ENCODE results near the gene PDS5A.
"Not testable (repeated sequence)": the region's sequence is repeated elsewhere in the genome, so short reads cannot be mapped to it uniquely, and the experiment has no call there.

The PDS5A gene

DNA sequence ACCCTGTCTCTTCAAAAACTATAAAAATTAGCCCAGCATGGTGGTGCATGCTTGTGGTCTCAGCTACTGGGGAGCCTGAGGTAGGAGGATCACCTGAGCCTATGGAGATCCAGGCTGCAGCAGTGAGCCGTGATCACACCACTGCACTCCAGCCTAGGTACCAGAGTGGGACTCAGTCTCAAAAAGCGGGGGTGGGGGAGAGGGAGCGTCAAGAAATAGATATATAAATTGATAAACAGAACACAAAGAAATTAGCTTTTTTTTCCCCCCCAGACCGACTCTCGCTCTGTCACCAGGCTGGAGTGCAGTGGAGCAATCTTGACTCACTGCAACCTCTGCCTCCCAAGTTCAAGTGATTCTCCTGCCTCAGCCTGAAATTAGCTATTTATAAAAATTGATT lies 14.1 kb downstream of the PDS5A start:
- no peak for DNase-seq

DNA sequence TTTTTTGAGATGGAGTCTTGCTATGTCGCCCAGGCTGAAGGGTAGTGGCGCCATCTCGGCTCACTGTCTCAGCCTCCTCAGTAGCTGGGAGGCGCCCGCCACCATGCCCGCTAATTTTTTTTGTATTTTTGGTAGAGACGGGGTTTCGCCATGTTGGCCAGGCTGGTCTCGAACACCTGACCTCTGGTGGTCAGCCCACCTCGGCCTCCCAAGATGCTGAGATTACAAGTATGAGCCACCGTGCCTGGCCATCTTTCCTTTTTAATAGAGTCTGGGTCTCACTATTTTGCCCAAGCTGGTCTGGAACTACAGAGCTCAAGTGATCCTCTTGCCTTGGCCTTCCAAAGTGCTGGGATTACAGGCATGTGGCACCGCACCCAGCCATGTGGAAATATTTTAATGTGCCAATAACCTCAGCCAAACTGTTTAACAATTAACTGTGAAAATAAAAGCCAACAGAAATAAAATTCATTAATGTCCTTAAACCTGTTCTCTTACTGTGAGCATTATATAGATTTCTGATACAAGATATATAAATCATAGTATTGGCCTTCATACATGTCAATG lies 16.3 kb downstream of the PDS5A start:
- DNase-seq: no peak

DNA sequence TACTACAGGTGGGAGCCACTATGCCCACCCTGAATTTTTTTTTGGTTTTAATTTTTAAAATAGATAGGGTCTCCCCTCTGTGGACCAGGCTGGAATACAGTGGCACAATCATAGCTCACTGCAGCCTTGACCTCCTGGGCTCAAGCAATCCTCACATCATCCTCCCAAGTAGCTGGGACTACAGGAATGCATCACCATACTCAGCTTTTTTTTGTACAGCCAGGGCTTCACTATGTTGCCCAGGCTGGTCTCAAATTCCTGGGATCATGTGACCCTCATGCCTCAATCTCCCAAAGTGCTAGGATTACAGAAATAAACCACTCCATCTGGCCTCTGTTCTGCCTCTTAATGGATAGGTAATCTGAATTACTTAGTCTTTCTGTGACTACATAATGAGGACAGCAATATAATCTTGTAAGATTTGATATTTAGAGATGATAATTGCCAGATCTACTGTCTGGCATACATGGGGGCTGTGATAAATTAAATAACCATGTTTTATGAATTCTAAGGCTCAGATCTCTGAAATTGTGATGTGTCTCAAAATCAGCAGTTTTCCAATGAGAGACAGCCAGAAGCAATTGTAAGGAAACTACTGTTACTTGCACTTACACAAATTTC lies 26.7 kb downstream of the PDS5A start:
- no peak for DNase-seq

DNA sequence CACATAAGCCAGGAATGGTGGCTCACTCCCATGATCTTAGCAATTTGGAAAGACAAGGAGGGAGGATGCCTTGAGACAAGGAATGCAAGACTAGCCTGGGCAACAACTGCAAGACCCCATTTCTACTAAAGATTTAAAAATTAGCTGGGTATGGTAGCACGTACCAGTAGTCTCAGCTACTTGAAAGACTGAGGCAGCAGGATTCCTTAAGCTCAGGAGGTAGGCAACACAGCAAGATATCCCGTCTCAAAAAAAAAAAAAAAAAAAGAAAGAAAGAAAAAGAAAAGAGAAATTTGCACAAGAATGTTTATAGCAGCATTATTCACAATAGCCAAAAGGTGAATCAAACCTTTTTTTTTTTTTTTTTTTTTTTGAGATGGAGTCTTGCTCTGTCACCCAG lies 29.7 kb downstream of the PDS5A start:
- DNase-seq: no peak

DNA sequence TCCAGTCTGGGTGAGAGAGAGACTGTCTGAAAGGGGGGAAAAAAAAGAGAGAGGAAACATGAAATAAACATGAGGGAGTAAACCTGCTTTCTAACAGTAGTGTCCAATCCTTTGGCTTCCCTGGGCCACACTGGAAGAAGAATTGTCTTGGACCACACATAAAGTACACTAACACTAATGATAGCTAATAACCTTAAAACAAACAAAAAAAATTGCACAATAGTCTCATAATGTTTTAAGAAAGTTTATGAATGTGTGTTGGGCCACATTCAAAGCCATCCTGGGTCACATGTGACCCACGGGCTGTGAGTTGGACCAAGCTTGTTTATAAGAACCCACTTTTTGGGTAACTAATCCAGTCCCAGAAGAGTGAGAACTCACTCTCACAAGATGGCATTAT lies 30.3 kb downstream of the PDS5A start:
- no peak for DNase-seq

DNA sequence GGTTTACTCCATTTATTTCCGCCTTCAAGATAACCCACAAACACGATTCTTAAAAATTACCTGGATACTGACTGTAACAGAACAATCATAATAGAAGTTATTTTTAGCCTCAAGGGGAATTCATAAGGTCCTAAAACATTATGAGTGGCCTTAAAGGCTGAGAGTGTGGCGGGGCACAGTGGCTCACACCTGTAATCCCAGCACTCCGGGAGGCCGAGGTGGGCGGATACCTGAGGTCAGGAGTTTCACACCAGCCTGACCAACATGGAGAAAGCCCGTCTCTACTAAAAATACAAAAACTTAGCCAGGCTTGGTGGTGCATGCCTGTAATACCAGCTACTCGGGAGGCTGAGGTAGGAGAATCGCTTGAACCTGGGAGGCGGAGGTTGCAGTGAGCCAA lies 33.5 kb downstream of the PDS5A start:
- DNase-seq: not testable (repeated sequence)

DNA sequence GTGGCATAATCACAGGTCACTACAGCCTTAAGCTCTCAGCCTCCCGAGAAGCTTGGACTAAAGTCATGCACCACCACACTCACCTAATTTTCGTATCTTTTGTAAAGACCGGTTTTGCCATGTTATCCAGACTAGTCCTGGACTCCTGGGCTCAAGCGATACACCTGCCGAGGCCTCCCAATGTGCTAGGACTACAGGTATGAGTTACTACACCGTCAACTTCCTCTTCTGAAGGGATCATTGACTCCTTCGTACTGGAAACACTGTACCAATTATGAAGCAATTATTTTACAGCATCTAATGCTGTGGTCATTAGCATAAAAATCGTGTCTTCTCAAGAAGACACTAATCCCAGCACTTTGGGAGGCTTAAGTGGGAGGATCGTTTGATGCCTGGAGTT lies 35.2 kb downstream of the PDS5A start:
- no peak for DNase-seq

DNA sequence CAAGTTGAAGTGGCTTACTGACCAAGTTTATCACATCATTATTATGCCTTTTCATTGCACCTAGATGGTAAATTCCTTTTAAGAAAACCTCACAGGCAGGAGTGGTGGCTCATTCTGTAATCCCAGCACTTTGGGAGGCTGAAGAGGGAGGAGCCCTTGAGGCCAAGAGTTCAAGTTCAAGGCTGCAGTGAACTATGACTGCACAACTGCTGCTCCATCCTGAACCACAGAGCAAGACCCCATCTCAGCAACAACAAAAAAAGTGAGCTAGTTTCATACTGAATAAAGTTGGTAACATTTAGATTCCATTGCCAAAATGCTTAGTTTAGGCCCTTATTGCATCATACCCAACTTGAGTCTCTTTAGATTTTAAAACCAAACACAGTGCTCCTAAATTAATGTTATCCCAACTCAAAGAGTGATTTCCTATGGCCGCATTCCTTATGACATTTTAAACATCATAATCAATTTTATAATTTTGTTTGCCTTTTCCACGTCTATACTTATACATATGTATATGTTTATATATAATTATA lies 36.0 kb downstream of the PDS5A start:
- no peak for DNase-seq

DNA sequence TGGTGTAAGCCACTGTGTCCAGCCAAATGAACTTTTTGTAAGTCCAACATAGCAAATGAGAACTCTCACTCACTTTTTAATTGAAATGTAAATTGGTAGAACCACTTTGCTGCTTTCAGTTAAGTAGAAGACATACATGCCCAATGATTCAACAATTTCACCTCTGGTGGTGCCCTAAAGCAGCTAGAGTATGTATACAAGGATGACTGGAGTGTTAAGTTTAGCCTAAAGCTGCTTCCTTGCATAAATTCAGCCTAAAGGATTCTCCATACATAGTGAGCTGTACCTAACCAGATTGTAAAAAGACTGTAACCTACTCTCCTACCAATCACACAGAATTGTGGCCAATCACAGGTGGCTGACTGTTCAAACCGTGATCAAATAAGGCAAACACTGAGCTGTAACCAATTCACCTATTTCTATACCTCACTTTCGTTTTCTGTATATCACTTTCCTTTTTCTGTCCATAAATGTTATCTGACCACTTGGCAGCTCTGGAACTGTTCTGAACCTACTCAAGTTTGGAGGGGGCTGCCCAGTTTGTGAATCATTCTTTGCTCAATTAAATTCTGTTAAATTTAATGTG lies 39.9 kb downstream of the PDS5A start:
- peak in 1 of 2 donors; percentile 9 for DNase-seq

DNA sequence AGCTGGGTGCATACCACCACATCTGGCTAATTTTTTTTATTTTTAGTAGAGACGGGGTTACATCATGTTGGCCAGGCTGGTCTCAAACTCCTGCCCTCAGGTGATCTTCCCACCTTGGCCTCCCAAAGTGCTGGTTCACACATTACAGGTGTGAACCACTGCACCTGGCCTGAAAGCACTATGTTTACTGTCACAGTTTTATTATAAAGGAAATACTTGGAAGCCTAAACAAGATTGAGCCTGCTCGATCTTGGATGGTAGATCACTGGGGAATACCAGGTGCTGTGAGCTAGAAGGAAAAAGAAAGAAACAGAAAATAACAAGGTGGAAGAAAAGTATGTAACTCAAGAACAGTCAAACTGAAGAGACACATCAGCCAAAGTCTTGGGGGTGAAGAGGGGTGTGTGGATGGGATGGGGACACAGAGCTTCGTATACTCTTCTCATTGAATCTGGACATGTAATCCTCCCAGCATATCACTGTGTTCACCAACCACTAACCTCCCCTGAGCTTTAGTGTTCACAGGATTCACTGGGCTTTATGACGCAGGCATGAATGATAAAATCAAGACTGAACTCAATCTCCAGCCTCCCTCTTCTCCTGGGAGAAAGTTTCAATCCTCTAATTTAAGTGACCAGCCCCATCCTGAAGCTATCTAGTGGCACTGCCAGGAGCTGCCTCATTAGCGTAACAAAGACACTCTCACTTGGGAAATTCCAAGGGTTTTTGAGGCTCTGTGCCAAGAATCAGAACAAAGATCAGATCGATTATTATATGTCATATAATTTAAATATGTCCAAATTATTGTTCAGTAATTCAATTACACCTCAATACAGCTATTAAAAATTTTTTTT lies 40.9 kb downstream of the PDS5A start:
- DNase-seq: no peak

DNA sequence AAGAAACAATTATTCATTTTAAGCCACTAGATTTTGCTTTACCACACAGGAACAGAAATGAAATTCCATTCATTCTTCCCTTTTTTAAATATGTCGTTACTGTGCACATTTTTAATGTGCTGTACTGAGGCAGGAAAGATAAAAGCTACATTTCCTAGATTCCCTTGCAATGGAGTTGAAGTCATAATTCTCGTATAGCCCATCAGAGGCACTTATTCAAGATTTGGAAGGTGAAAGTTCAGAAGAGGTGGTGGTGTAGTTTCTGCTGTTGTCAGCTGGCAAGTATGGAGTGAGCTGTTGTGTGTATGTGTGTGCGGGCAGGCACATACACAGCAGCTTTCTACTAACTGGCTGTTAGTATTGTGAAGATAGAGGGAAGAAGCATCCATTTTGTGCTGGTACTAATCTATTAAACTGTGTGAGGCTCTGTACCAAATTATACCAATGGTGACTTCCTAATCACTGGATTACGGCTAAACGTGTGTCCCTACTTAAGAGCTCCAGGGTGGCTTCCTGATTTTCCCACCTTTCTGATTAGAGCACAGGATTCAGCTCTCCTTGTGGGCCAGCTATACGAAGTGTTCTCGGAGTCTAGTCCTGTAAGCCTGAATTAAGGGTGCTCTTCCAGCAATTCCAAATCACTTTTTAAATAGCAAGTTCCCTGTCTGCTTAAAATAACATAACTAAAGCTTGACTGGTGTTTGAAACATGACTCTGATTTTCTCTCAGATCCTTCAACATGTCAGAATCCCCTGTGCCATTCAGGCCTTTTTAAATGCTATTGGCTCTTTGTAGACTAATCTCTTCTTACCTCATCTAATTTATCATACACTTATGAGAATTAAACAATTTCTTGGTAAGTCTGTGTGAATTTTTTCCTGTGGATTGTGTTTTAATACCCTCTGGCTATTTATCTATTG lies 43.8 kb downstream of the PDS5A start:
- no peak for DNase-seq

DNA sequence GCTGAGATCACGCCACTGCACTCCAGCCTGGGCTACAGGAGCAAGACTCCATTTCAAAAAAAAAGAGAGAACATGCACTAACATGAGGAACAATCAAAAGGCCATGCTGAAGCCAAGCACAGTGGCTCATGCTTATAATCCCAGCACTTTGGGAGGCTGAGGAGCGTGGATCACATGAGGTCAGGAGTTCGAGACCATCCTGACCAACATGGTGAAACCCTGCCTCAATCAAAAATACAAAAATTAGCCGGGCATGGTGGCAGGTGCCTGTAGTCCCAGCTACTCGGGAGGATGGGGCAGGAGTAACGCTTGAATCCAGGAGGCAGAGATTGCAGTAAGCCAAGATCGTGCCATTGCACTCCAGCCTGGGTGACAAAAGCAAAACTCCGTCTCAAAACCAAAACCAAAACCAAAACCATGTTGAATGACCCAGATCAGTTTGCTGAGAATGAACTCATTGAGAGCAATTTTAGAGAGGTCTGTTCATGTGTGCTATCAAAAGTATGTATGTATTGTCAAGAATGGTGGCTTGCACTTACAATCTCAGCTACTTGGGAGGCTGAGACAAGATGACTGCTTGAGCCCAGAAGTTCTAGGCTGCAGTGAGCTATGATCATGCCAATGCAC lies 44.8 kb downstream of the PDS5A start:
- peak in 1 of 2 donors; percentile 52 for DNase-seq

DNA sequence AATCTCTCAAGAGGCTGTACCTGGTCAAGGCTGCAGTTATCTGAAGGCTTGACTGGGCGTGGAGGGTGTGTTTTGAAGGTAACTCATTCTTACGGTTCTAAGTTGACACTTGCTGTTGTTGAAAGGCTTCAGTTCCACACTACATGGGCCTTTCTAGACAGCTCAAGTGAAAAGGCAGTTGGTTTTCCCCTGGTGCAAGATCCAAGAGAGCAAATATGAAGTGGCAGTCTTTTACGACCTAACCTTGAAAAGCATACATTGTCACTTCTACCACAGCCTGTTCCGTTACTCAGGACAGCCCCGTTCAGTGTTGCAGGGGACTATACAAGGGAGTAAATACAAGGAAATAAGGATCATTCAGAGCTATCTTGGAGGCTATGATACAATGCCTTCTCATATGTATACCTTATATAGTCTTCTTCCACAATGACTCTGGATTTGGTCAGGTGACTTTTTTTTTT lies 46.2 kb downstream of the PDS5A start:
- peak in 1 of 2 donors; percentile 32 for DNase-seq

DNA sequence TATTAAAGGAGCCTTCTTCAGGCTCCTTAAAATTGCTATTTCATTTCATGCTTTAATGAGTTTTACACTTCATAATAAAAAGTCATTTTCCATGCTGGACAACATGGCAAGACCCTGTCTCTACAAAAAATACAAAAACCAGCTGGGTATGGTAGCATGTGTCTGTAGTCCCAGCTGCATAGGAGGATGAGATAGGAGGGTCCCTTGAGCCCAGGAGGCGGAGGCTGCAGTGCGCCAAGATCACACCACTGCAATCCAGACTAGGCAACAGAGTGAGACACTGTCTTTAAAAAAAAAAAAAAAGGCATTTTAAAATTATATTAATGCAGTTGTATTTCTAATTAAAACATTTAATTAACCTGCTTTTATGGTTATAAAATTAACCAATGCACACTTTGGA lies 49.2 kb downstream of the PDS5A start:
- no peak for DNase-seq

DNA sequence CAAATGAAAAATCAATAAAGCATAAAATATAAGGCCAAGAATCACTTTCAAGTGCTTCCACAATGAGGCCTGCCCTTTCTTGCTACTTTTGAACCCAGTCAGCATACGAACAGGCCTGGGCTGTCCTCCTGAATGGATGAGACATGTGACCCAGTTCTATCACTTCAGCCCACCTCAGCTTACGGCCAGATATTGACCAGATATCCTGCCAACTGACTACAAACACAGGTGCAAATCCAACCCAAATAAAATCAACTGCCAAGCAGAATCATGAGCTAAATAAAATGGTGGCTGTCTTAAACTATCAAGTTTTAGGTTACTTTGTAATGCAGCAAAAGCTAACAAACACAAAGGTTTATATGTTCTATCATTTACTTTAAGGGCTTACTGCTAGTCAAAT lies 53.7 kb downstream of the PDS5A start:
- no peak for DNase-seq

DNA sequence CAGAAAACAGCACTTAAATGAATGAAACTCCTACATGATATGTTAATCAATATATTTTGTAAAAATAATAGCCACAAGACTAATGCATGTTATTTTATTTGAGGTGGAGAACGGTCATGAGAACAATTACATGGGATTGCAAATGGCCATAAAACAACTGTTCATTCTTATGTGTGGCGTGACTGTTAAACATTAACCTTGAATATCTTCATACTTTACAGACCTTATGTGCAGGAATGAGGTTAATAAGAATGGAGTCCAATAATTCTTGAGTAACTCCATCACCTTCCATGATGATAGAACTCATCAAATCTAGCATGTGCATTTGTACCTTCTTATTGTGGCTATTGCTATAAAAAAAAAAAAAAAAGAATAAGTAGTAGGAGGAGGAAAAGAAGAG lies 55.3 kb downstream of the PDS5A start:
- no peak for DNase-seq

DNA sequence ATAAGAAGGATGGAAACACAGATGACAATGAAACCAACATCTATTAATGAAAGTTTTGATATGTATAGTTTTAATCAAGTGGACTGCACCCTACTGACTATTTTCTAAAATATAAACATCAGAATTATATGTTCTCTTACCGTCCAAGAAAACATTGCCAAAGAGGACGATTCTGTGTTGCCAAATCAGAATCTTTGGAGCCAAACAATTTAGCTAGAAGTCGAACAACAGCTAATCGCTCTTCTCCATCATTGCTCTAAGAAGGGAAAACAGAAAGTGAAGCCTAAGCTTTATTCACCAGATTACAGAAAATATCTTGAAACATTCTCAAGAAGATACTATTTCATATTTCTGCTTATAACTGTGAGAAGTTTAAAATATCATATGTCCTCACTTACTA lies 64.2 kb downstream of the PDS5A start:
- DNase-seq: no peak

DNA sequence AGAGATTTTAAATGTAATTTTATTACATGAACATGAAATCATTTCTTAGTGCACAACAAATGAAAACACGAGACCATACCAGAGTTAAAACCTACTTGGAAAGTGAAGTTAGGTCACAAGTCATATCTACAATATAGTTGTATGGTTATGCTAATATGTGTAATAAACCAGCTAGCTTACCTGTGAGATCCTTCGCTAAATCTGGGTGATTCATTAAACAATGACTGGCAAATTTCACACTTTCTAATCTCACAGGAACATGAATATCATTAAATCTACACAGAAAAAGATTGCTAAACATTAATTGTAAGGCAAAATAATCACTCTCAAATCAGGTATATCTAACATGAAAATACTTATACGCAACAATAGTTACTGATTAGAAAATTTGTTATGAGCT lies 67.6 kb downstream of the PDS5A start:
- DNase-seq: no peak

DNA sequence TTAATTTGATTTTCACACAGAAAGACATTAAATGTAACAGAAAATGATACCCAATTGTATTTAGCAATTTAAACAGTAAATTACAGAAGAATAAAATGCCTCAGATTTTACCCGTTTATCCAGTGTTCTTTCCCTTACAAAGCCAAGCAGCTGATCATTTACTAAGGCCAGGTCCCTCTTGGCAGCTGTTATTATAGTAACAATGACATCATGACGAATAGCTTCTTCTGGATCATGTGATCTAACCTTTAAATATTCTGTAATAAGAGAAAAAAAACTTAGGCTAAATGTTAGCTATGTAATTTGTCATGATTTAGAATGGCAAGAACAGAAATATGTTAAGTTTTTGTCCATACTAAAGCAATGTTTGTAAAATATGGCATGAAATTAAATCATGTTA lies 69.4 kb downstream of the PDS5A start:
- DNase-seq: no peak

DNA sequence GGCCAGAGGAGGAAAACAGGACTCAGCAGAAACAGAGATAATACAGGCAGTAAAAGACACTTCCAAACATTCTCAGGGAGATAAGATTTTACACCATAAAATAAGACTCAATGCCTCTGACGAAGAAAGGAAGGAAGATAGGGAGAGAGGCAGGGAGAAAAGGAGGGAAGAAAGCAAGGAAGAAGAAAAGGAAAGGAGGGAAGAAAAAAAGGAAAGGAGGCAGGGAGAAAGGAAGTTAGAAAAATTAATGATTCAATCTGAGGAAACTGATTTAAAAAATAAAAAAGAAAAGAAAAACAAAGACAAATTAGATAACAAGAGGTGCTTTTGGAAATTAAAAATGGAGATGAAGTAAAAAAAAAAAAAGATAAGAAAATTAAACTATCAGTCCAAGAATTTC lies 72.1 kb downstream of the PDS5A start:
- no peak for DNase-seq

DNA sequence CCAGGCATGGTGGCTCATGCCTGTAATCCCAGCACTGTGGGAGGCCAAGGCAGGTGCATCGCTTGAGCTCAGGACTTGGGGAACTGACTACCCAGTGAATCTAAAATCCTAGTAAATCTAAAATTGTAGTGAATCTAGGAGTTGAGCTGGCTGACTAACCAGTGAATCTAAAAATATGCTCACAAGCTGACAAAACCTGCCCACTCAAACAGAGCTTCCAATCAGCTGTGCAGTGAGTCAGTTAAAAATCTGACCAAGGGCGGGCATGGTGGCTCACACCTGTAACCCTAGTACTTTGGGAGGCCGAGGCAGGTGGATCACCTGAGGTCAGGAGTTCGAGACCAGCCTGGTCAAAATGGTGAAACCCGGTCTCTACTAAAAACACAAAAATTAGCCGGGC lies 72.7 kb downstream of the PDS5A start:
- not testable (repeated sequence) for DNase-seq

DNA sequence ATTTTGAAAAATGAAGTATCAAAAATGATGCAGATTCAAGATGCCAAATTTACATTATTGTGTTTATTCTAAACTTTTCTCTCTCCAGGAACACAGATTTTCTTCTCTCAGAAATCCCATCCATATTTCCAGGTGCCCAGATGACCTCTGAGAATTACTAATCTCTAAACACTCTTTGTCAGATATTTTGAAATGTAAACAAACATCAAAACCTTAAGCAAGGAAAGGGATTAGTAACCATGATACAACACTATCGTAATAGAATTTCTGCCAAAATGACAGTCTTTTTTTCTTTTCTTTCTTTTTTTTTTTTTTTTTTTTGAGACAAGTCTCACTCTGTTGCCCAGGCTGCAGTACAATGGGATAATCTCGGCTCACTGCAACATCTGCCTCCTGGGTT lies 76.7 kb downstream of the PDS5A start:
- no peak for DNase-seq
